Upper lobe of left lung (tissue), 4 donors: ENCODE data around the gene MAPK8IP1.

Source experiments
- POLR2A ChIP-seq, 4 donors: fragments of 450-650 bp; IDR thresholded peaks; one replicate each; pipeline ENCODE4 v1.5.1; 2016 to 2017; ENCODE audit warnings: antibody characterized with exemption in 4 of 4, mild to moderate bottlenecking in 2 of 4
- TF ChIP-seq, protein P1 (sequence below), 6 experiments: fragments of 450-650 bp in 4 of 6; fragments of 200-600 bp in 2 of 6; sonication (generic) in 2 of 6; IDR thresholded peaks; one replicate each; pipeline ENCODE4 v1.5.1; 2016 to 2019; ENCODE audit warnings: antibody characterized with exemption in 6 of 6

DNA sequence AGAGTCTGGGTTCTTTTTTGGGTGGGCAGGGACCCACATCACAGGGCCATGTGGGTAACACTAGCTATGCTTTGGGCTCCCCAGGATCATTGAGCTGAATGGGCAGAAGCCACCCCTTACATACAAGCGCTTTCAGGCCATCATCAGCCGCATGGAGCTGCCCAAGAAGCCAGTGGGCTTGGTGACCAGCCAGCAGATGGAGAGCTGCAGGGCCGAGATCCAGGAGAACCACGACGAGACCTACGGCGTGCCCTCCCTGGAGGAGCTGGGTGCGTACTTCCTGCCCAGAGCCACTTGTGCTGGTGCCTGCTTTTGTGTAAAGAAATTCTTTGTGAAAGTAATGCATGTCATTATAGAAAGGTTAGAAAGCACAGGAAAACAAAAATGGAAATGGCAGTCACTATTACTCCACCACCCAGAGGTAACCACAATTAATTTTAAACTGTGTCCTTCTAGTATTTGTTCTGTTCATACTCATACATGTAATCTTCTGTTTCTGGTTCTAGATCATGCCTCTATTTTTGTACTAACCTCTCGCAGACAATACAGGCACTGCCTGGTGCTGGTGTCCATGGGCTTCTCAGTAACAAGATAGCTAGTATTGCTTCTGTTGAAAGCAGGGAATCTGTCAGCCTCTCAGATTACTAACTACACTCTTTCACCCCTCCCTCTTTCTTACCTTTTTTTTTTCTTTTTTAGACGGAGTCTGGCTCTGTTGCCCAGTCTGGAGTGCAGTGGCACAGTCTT lies 24.5 kb upstream of the MAPK8IP1 start:
- TF ChIP-seq POLR2A (IDR thresholded peaks at IDR 0.05): no peak
- TF ChIP-seq, protein P1, sequence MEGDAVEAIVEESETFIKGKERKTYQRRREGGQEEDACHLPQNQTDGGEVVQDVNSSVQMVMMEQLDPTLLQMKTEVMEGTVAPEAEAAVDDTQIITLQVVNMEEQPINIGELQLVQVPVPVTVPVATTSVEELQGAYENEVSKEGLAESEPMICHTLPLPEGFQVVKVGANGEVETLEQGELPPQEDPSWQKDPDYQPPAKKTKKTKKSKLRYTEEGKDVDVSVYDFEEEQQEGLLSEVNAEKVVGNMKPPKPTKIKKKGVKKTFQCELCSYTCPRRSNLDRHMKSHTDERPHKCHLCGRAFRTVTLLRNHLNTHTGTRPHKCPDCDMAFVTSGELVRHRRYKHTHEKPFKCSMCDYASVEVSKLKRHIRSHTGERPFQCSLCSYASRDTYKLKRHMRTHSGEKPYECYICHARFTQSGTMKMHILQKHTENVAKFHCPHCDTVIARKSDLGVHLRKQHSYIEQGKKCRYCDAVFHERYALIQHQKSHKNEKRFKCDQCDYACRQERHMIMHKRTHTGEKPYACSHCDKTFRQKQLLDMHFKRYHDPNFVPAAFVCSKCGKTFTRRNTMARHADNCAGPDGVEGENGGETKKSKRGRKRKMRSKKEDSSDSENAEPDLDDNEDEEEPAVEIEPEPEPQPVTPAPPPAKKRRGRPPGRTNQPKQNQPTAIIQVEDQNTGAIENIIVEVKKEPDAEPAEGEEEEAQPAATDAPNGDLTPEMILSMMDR (IDR thresholded peaks at IDR 0.05): no peak
